Uterus (tissue), 4 donors: ENCODE data around the gene RUNX1. TPM values are rescaled to one million over a fixed set of nuclear protein-coding genes. Genes with fewer than 3 reads are reported as not detected.
"Not testable (repeated sequence)": the region's sequence is repeated elsewhere in the genome, so short reads cannot be mapped to it uniquely, and the experiment has no call there.

Experiments
- DNase-seq, 2 donors: peaks; one replicate each; pipeline ENCODE4 v3.0.0-alpha.2; 2019 to 2020
- H3K27ac ChIP-seq, 2 donors: fragments of 200-600 bp; sonication (generic); 1 replicate in 1 of 2; 2 replicates in 1 of 2; pipeline ENCODE4 v1.5.1; 2016 to 2018
- H3K27me3 ChIP-seq, 2 donors: fragments of 200-600 bp; sonication (generic); one replicate each; pipeline ENCODE4 v1.5.1; 2018 to 2019; ENCODE audit warnings: control low read depth in 1 of 2
- H3K36me3 ChIP-seq, 2 donors: fragments of 200-600 bp; sonication (generic); one replicate each; pipeline ENCODE4 v1.5.1; 2019; ENCODE audit warnings: control low read depth in 1 of 2
- H3K4me1 ChIP-seq, 2 donors: fragments of 200-600 bp; sonication (generic); one replicate each; pipeline ENCODE4 v1.5.1; 2018 to 2019; ENCODE audit warnings: control low read depth in 1 of 2
- H3K4me3 ChIP-seq, 2 donors: fragments of 200-600 bp; sonication (generic); 1 replicate in 1 of 2; 2 replicates in 1 of 2; pipeline ENCODE4 v1.5.1; 2018 to 2019; ENCODE audit warnings: mild to moderate bottlenecking in 1 of 2
- H3K9me3 ChIP-seq, 2 donors: fragments of 200-600 bp; sonication (generic); one replicate each; pipeline ENCODE4 v1.5.1; 2019; ENCODE audit warnings: control low read depth in 1 of 2
- CTCF ChIP-seq, 4 experiments: fragments of 200-600 bp in 2 of 4; fragments of 450-650 bp in 2 of 4; sonication (generic) in 2 of 4; IDR thresholded peaks; one replicate each; pipeline ENCODE4 v1.5.1; 2016 to 2019; ENCODE audit warnings: antibody characterized with exemption in 4 of 4, mild to moderate bottlenecking in 2 of 4, moderate library complexity in 1 of 4
- POLR2A ChIP-seq, 2 donors: fragments of 450-650 bp; IDR thresholded peaks; one replicate each; pipeline ENCODE4 v1.6.1; 2016; ENCODE audit warnings: antibody characterized with exemption in 2 of 2, mild to moderate bottlenecking in 1 of 2, moderate library complexity in 1 of 2
- intact Hi-C: fragments of 100-400 bp; cut with DNase I; formaldehyde crosslinking; loops from one replicate; pipeline ENCODE4 v1.15.1; 2023; ENCODE audit warnings: low total_unique reads
- total RNA-seq, 4 donors: library from RNA; depleted of rRNA in 3 of 4; stranded (reverse); fragments of >200 nt in 3 of 4; gene quantifications; one replicate each; pipeline versions ENCODE4 v1.1.0 to v1.2.4, GENCODE V29; 2014 to 2023
- donor health status: DM: yes; HTN: yes; CAD: no.

RUNX1 gene
- total RNA-seq, 4 donors from 2014 or later: under 0.01 to 13.2 (median 8.7) TPM

GRCh38 chr21:34969423-34970166, 79.5 kb downstream of the RUNX1 start:
- Histone ChIP-seq H3K36me3 (no peaks in the 10 kb centered on the region), H3K27me3 (no peaks in the 10 kb centered on the region), H3K27ac (no peak overlapping the region), H3K9me3 (no peaks in the 10 kb centered on the region), H3K4me3 (no peak overlapping the region), H3K4me1 (no peaks in the 10 kb centered on the region)
- DNase-seq: no peak
- TF ChIP-seq CTCF (IDR thresholded peaks at IDR 0.05) (no peak), POLR2A (IDR thresholded peaks at IDR 0.05) (no peak)
- intact Hi-C loops: no loop called here

DNA sequence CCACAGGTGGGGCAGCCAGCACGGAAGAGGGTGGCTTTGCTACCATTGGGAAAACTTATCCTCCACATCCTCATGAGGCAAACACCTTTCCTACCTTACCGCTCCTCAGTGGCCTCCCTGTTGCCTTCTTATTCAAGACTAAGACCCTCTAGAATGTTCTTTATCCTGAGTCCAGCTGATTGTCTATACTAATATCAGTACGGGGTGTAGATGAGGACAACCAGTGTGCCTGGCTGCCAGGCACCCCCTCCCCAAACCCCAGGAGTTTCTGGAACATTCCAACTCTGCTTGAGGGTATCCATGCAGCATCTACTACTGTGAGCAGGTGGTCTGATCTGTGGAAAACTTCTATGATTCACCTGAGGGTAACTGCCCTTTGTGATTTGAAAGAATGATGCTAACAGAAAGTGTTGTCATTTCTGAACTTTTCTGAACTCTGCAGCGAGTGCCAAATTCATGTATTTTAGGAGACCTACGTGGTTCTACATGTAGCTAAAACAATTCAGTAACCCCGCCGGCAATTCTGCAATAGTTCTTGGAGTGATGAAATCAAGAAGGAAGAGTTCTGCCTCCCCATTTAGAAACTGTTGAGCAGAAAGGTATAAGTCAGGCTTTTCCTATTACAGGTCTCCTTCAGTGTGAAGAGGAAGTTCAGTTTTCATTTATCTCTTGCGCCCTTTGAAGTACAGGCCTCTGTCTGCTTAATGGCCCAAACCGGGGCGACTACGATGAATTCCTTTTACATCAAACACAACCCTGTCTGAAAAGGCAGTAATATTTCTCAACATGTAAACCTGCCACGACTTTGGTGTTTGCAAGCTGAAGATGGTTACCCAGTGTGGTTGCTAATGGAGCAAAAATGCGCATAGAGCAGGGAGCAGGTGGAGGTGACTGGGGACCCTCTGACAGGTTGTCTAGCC, 80.4 kb downstream of the RUNX1 start:
- intact Hi-C loops: no loop called here
- Histone ChIP-seq H3K36me3 (no peaks in the 10 kb centered on the region), H3K4me1 (no peaks in the 10 kb centered on the region), H3K9me3 (no peaks in the 10 kb centered on the region), H3K27me3 (no peaks in the 10 kb centered on the region), H3K4me3 (no peak overlapping the region), H3K27ac (no peak overlapping the region)
- TF ChIP-seq CTCF (IDR thresholded peaks at IDR 0.05) (no peak), POLR2A (IDR thresholded peaks at IDR 0.05) (no peak)
- no peak for DNase-seq

- H3K27me3 ChIP-seq: no peaks in the 10 kb centered on the region
- H3K4me1 ChIP-seq: no peaks in the 10 kb centered on the region
- intact Hi-C loops: no loop called here
- TF ChIP-seq CTCF (IDR thresholded peaks at IDR 0.05) (no peak), POLR2A (IDR thresholded peaks at IDR 0.05) (no peak)
- H3K4me3 ChIP-seq: no peak overlapping the region
- H3K9me3 ChIP-seq: no peaks in the 10 kb centered on the region
- no peak overlapping the region for H3K27ac ChIP-seq
- no peaks in the 10 kb centered on the region for H3K36me3 ChIP-seq
- DNase-seq: no peak
Observed at GRCh38 chr21:34967509-34968289, 81.4 kb downstream of the RUNX1 start.

DNA sequence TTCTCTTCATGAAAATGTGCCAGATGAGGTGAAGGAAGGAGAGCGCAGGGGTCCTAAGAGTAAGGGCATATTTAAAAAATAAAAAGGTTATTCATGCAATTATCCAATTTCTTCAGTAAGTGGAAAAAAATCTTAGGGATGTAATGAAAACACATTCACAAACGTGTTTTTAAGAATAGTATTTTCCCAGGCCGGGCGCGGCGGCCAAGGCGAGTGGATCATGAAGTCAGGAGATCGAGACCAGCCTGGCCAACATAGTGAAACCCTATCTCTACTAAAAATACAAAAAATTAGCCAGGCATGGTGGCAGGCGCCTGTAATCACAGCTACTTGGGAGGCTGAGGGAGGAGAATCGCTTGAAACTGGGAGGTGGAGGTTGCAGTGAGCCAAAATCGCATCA, 82.2 kb downstream of the RUNX1 start:
- H3K4me1 ChIP-seq, intact Hi-C loops, H3K27me3 ChIP-seq, DNase-seq, H3K36me3 ChIP-seq, H3K9me3 ChIP-seq, H3K4me3 ChIP-seq, H3K27ac ChIP-seq: not testable (repeated sequence)
